Medulla oblongata (tissue), 1 donor: Measurements from ENCODE around the gene PFKL.
"Not testable (repeated sequence)": the region's sequence is repeated elsewhere in the genome, so short reads cannot be mapped to it uniquely, and the experiment has no call there.

Experiments
- DNase-seq: peaks from one replicate; pipeline ENCODE4 v3.0.0-alpha.2; 2015; ENCODE audit errors: extremely low spot score

PFKL gene

GRCh38 chr21:44279354-44280260 lies 20.2 kb upstream of the PFKL start:
- DNase-seq: no peak

- no peak for DNase-seq
Observed at GRCh38 chr21:44281801-44282200, 18.1 kb upstream of the PFKL start.

DNA sequence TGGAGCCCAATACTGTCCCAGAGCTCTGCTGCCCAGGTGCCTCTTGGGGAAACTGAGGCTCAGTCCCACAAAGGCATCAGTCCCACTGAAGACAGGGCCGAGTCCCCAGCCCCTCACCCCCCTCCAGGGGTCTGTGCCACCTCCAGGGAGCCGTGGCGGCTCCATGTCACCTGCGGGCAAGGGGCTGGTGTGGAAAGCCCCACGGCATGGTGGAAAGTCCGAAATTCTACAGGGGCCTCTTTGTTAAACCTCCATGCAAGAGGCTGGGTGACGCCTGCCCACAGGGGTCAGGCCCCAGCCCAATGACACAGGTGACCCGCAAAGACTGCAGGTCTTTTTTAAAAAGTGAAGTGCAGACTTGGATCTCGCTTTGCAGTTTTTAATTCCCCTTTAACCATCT lies 17.5 kb upstream of the PFKL start:
- DNase-seq: no peak

DNA sequence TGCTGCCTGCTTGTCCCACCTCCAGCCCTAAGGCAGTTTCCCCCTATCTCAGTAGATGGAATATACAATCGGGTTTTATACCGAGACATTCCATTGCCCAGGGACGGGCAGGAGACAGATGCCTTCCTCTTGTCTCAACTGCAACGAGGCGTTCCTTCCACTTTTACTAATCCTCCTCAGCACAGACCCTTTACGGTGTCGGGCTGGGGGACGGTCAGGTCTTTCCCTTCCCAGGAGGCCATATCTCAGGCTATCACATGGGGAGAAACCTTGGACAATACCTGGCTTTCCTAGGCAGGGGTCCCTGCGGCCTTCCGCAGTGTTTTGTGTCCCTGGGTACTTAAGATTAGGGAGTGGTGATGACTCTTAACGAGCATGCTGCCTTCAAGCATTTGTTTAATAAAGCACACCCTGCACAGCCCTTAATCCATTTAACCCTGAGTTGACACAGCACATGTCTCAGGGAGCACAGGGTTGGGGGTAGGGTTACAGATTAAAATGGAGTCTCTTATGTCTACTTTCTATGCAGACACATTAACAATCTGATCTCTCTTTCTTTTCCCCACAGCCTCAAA lies 16.6 kb upstream of the PFKL start:
- not testable (repeated sequence) for DNase-seq

DNA sequence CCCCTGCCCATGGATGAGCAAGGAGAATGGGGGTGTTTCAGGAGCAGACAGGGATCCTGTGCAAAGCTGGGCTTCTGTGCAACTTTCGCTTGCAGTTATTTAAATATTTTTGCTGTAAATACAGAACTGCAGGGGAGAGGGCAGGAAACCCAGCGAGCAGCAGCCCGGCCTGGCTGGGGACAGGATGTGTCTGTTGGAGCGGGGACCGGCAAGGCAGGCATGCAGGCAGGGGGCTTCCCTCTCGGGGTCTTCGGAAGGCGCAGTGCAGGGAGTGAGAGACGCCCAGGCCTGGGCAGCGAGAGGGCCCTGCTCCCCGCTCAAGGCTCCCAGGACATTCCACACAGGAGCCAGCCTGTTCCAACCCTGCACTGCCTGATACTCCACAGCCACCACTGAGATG lies 15.9 kb upstream of the PFKL start:
- no peak for DNase-seq

DNA sequence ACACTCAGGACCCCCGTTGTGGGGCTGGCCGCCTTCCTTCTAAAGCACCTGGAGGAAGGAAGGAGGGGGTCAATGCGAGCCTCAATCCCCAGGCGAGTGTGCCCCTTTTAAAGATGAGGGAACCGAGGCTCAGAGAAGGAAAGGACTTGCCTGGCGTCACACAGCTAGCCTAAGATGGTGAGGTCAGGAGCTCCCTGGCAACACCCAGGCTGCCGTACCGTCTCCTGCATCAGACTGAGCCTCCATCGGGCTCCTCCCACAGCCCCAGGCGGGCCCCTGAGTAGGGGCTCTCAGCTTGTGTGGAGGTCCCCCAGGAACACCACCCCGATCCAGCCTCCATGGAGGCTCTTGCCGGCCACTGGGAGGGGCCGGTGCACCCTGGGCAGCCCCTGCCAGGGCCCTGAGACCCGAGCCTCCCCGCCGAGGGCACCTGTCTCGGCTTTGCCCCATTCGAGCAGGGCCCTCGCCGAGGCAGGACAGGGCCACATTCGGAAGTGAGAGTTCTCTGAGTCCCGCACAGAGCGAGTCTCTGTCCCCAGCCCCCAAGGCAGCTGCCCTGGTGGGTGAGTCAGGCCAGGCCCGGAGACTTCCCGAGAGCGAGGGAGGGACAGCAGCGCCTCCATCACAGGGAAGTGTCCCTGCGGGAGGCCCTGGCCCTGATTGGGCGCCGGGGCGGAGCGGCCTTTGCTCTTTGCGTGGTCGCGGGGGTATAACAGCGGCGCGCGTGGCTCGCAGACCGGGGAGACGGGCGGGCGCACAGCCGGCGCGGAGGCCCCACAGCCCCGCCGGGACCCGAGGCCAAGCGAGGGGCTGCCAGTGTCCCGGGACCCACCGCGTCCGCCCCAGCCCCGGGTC lies 14.5 kb upstream of the PFKL start, which contains the start of gene AIRE:
AIRE (plus strand) TSS at position 739 of the 855 bp plus-strand sequence. CDS start 131 bp downstream, outside the sequence.
- no peak for DNase-seq

DNA sequence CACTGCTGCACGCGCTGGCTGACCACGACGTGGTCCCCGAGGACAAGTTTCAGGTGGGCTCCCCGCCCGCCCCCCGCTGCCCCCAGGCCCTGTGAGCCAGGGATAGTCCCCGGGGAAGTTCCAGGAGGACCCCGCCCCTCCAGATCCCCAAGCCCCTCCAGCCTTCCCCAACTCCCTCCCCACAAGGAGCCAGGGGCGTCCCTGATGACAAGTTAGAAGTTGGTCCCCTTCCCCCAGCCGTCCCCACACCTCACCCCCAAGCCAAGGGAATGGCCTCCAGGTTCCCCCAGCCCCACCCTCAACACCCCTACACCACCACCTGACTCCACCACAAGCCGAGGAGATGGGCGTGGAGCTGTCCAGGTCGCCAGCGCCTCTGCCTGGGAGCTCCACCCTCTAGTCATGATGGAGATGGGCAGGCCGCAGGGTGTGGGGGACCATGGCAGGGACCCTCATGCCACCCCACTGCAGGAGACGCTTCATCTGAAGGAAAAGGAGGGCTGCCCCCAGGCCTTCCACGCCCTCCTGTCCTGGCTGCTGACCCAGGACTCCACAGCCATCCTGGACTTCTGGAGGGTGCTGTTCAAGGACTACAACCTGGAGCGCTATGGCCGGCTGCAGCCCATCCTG lies 13.7 kb upstream of the PFKL start:
- DNase-seq: no peak

DNA sequence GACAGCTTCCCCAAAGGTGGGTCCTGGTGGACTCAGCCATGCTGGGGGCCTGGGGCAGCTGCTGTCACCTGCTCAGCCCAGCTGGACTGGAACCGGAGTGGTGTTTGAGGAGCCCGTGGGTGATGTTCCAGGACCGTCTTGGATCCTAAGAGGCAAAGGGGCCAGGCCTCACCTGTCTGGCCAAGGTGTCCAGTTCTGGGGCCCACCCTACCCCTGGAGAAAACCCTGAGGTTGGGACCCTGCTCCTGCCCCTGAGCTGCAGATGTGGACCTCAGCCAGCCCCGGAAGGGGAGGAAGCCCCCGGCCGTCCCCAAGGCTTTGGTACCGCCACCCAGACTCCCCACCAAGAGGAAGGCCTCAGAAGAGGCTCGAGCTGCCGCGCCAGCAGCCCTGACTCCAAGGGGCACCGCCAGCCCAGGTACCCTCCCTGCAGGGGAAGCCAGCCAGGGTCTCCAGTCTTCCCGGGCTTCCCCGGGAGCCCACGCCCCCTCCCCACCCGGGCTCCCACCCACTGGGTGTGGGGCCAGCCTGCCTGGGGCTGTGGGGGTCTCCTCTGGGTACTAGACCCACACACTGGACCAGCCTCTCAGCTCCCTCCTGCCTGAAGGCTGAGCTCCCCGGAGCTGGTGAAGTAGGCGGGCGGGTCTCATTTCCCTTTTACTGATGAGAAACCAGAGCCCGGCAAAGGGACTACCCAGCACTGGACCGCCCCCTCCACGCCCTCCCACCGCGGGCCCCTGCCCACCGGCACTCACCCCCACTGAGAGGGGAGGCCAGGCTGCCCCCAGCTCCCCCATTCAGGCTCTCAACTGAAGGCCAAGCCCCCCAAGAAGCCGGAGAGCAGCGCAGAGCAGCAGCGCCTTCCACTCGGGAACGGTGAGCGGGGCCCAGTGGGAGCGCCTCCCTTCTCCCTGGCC lies 12.9 kb upstream of the PFKL start:
- no peak for DNase-seq

DNA sequence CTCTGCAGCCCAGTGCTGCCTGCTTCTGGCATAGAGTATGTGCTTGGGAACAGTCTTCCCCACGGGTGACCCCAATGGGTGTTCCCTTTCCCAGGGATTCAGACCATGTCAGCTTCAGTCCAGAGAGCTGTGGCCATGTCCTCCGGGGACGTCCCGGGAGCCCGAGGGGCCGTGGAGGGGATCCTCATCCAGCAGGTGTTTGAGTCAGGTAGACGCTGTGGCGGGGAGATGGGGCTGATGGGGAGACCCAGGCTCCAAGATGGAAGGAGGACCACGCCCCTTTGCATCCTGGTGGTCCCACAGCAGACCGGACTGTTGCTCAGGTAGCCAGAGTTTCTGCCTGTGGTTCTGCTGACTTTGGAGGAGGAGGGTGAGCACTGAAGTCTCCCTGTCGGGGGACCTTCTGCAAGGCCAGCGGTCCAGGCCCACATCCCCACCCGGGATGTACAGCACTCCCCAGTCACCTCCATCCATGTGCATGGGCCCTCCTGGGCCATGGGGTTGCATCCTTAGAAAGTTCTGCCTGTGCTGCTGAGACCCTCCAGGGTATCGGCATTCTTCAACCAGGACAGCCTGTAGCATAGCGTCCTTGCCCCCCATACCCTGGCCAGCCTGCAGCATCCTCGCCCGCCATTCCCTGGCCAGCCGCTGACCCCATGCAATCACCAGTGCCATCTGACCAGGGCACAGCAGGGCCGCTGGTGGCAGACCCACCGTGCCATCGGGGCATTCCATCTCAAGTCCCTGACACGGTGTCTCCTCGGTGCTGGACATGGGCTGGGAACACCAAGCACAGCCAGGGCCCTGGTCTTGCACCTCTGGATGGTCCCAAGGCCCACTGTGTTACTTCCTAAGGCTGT lies 11.4 kb upstream of the PFKL start:
- DNase-seq: no peak

- no peak for DNase-seq
Observed at GRCh38 chr21:44289381-44290010, 10.4 kb upstream of the PFKL start.

- DNase-seq: no peak
Observed at GRCh38 chr21:44290327-44291077, 9.4 kb upstream of the PFKL start.

DNA sequence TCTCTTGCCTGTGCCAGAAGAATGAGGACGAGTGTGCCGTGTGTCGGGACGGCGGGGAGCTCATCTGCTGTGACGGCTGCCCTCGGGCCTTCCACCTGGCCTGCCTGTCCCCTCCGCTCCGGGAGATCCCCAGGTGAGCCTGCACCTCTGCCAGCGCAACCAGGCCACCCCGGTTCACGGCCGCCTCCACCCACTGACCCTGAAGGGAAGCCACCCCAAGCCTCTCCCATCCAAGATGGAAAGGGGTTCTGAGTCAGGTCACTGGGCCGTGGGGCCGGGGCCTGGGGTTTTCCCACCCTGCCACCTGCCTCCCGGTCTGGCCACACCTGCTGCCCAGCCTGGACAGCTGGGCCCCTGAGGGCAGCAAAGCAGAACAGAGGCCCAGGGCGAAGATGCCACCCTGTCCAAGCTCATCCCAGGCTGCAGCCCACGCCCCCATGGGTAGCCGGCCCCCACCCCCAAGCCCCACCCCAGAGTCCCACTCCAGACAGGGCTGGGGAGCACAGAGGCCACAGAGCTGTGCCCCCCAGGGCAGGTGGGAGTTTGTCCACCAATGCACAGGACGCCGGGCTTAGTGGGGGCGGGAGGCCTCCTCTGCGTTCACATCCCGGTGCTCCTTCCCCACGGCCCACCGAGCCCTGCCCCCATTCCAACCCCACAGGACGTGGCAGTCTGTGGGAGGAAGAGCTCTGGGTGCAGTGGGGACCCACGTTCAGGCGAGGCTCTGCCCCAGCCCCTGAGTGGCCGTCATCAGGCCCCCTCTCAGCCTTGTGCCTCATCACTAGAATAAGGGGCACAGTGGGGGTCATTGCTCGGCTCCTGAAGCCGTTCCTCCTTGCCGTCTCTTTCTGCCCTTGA lies 8.5 kb upstream of the PFKL start:
- DNase-seq: no peak

DNA sequence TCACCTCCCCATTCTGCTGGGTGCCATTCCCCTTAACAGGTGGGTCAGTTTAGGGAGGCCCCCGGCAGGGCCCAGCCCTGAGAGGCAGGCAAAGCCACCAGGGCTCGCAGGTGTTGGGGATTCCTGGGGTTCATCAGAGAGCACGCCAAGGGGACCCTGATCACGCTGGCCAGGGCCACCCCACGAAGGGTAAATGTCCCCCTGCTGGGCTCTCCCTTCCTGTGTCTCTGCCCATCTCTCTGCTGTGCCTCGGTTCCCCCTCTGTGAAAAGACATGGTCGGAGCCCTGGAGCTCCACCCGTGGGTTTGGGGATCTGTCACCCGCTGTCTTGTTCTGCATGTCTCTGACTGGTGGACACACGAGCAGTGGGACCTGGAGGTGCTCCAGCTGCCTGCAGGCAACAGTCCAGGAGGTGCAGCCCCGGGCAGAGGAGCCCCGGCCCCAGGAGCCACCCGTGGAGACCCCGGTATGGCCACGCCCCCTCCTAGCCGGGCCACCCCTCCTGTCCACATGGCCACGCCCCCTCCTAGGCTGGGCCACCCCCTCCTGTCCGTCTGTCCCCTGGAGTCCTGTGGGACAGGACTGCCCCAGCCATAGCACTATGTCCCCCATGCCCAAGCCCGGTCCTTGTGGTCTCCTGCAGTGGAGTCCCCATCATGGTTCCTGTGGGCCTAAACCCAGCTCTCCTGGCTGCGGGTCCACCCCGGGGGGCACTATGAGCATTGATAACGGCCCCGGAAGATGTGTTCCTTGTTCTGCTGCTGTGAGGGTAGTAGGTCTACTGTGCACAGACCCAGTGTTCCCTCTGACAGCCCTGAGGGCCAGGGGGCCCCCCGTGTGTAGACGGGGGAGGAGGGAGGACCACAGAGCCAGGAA lies 7.7 kb upstream of the PFKL start:
- no peak for DNase-seq

DNA sequence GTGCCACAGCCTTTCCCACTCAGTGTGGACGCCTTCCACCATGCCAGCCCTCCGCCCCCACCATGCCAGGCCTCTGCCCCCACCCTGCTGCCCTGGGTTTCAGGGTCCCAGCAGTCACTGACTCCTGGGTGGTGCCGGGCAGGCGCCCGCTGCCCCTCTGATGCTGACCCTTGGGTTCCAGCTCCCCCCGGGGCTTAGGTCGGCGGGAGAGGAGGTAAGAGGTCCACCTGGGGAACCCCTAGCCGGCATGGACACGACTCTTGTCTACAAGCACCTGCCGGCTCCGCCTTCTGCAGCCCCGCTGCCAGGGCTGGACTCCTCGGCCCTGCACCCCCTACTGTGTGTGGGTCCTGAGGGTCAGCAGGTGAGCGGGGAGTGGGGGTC lies 7.0 kb upstream of the PFKL start:
- no peak for DNase-seq

DNA sequence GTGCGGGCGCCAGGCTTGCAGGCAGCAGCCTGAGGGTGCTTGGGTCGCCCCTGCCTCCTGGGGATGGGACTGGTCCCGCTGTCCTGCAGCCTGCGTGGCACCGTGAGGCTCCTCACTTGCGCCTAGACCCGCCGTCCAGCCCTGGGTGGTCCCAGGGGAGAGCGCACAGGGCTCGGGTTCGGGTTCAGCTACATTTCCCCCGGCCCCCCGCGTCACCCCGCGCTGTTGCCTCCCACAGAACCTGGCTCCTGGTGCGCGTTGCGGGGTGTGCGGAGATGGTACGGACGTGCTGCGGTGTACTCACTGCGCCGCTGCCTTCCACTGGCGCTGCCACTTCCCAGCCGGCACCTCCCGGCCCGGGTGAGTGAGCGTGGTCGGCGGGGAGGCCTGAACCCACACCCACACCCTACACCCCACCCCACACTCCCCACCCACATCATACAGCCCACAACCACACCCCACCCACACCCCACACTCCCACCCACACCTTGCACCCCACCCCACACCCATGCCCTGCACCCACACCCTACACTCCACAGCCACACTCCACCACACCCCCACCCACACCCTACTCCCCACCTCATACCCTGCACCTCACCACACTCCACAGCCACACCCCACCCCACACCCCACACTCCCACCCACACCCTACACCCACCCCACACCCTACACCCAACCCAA lies 6.2 kb upstream of the PFKL start:
- no peak for DNase-seq
